Hematopoietic multipotent progenitor cell treated with erythropoietin and hydrocortisone succinate and interleukin-3 and kit ligand, for 15 days (in vitro differentiated cells): ENCODE data around the gene SPOCK1.

ENCODE experiments used
- DNase-seq: peaks from one replicate; pipeline ENCODE4 v3.0.0-alpha.2; 2015; ENCODE audit warnings: low spot score

SPOCK1 gene

DNA sequence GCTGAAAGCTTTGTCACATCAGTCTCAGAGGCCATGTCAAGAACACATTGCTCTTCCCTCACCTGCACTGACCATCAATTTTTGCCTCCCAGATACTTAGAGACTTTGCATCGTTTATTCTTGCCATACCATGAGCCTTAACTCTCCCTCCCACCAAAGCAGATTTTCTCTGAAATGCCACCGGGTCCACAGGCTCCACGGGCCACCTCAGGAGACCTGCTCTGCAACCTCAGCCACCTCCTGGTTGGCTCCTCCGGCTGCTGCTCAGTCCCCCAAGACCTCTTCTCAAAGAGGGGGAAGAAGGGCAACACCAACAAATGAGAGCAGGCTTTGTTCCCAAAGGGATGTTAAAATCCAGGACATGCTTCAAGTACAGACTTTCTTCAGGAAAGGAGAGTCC lies 400.5 kb downstream of the SPOCK1 start:
- DNase-seq: no peak

DNA sequence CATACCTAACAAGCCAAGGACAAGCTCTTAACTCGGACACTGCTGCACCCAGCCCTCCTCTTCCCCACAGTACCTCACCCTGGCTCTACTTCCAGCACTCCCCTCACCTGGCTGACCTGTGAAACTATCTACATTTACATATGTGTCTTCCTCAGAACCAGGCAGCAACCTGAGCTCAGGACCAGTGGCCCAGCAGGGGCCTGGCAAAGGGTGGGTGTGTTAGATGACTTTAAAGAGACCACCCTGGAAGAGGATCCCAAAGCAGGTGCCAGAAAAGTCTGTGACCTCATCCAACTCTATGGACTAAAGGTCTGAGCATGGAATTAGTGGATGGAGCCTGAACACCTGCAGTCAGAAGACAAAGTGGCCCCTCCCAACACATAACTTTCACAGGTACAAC lies 400.9 kb downstream of the SPOCK1 start:
- no peak for DNase-seq

DNA sequence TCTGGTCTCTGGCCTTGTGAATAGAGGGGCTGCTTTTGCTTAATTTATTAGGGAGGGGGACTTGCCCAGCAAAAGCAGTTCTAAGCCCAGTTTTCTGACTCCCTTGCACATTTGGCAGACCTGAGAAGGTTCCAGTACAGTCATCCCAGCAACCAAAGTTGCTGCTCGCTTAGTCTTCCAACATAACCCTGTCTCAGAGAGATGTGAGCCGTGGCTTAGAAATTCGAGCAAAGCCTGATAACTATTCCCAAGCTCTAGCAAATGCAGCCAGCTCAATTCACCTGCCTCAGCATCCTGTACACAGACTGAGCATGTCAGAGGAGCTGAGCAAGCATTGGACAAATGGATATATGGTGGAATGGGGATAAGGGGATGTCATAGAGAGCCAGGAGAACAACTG lies 401.9 kb downstream of the SPOCK1 start:
- no peak for DNase-seq

DNA sequence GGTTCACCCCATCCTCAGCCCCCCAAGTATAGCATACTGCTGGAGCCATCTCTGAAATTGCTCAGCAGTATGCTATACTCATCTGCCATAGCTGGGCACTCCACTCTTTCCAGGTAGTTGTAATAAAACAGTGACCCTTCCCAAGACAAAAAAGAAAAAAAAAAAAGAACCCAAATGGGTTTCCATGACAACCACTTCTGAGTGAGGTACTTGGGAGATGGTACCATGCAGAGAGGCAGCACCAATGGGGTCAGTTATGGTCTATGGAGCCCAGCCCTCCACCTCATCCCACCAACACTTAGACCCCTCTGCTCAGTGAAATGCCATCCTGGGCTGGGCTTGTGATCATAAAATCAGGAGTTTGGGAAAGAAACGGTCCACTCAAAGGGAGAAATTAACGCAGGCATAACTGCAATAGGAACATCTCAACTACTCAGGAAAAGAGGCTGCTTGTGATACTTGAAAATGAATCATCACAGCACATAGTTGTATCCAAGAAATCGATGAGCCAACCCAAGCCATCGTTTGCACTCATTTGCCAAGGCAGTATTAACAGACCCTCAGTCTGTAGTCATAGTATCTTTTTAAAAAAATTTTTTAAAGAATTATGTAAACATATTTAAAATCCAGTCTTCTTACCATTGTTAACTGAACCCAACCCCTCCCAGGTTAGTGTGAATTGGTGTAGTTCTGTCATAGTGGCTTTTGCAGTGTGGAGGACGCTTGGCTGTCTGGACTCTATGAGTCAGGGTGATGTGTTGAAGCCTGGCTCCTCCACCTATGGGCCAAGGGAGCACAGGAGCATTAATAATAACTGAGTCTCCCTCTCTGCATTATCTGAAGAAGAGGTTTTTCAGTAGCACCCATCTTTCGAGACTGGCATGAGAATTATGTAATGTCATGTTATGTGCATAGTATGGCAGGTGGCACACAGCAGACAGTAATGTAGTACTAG lies 402.7 kb downstream of the SPOCK1 start:
- DNase-seq: no peak

DNA sequence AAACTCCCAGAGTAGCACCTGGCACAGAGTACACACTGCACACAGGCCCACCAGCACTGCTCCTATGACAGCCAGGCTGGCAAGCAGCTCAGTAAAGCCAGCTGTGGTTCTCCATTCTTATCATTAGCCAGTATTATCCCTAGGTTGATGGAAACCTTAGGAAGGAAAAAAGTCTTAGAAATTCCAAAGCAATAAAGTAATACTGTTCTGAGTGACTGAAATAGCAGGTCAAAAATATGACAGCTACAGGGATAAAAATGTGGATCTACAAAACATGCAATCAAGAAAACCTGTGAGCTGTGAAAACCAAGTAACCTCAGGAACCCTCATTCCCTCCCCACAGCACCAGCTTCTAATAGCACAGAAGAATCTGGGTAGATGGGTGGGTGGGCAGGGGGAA lies 403.5 kb downstream of the SPOCK1 start:
- no peak for DNase-seq

DNA sequence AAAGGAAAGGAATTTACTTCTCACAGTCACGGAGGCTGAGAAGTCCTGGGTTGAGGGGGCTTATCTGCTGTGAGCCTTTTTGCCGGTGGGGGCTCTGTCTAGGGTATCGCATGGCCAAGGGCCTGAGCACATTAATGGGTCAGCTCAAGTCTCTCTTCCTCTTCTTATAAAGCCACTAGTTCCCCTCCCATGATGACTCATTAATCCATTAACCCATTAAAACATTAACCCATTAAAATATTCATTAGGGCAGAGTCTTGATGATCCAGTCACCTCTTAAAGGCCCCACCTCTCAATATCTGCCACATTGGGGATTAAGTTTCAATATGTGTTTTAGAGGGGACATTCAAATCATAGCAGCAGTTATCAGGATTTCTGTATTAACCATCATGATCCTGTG lies 406.3 kb downstream of the SPOCK1 start:
- no peak for DNase-seq

DNA sequence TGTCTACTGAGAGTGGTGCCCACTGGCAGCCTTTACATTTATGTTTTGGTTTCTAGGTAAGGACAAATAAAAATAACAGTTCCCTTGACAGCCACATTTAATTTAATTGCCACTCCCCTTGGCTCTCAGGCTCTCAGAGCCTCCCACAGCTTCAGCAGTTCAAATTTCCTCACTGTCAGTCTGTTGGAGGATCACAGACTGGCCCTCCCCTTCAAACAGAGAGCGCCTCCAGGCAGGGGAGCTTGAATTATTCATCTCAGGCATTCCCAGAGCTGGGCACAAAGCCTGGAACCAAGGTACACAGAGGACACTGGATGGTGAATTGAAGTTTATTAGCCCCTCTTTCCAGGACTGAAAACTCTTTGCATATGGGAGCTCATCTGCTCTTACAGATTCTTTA lies 407.7 kb downstream of the SPOCK1 start:
- no peak for DNase-seq

DNA sequence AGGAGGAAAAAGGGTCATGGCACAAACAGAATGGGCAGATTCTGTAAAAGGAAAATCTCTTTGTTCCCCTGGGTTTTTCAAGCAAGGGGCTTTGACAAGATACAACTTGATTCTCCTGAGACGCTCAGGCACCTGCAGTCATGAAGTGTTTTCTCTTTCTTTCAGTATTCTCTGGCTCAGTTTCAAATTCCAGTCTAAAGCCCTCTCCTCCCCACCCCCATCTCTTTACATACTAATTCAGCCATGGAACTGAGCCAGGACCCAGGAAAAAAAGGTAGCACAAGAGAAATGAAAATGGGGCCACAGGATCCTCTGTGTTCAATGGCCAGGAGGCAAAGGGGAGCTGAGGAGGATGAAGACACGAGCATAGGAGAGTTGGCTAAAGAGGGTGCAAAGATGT lies 408.4 kb downstream of the SPOCK1 start:
- no peak for DNase-seq

DNA sequence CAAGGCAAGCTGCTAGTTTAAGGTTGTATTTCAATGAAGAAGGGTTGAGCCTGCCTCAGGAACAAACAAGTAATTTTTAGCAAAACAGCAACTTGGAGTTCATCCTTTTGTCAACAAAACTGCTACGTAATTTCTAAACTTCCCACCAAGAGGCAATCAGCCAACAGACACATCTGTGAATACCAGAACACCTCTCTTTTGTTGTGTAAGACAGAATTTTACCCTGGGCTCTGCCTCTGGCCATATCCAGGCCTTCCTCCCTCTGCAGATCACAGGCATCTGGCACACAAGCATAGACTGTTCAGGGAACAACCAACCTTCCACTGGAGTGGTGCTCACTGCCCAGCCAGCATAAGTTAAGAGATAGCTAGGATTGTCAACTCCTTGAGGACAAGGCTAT lies 409.0 kb downstream of the SPOCK1 start:
- DNase-seq: no peak

DNA sequence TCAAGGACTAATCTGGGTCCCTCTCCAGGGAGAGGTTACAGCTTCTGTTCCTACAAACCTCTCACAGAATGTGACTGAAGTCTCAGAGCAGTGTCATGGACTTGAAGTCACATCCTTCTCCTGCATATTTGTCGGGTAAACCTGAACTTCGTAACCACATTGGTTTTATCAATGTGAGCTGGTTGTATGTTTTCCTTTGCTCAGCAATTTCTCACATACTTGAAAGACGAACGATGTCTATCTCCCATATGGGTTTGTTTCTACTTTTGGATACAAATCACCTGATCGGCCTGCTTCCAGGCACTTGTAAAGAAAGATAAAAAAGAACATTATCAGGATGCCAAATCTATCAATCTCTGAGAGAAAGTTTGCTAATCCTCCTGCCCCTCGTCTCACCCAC lies 411.0 kb downstream of the SPOCK1 start:
- DNase-seq: no peak

DNA sequence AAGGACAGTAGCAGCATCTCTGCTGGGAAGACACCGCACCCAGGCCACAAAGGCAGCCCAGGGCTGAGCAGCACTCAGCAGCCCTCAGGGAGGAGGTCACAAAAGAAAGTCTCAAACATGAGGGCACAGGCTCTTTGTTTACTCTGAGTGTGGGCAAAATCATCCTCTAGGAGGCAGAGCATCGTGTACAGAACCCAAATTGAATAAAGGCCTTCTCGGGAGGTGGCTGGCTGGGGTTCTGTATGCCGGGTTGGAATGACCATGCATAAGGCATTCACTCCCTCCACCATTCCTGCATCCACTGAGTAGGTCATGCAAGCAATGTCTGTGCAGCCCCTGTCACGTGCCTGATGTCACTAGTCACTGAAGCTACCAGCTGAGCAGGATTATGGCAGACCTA lies 412.8 kb downstream of the SPOCK1 start:
- no peak for DNase-seq

DNA sequence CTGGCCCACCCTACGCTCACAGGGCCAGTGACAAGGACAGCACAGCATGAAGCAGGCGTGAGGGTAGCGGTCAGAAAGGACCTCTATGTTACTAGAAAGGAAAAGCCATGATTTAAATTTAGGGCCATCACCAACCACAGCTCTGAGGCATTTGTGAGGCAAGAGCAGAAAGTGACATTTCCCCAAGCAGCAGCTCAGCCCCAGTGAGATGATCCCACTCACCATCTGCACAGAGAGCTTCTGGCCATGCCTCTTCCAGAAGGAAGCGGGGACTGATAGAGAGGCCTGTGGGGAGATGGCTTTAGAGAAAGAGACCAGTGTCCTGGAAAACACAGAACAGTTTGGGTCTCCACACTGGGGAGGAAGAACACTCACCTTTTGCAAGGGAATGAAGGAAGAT lies 413.9 kb downstream of the SPOCK1 start:
- no peak for DNase-seq

DNA sequence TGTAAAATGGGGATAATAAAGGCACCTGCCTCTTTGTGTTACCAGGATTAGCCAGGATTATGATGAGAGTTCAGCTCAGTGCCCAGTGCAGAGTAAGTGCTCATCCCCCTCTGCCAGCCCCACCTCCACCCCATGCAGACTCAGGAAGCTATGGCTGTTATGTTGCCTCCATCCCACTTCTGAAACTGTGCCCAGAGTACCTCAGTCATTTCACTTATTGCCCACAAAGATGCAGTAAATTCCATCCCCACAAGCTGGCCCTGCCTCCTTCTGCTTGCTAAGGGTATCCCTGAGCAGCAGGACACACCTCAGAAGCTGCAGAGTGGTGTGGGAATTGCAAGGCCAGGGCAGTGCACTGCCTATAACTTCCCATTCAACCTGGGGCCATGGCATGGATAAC lies 415.1 kb downstream of the SPOCK1 start:
- no peak for DNase-seq

DNA sequence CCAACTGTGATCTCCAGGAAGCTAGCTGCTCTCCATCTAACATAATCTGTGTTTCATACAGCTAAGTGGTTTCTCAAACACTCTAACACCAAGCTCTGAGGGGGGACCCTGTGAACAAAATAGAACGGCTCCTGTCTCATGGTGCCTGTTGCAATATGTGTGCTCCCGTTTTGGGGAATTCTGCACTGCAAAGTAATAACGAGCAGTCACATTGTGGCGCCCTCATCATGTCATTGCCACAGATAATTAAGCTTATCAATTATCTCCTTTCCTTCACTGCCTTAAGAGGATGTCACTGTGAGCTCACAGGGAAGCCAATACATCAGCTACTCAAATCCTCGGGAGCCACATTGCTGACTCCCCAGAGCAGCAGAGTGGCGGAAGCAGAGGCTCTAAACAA lies 416.2 kb downstream of the SPOCK1 start:
- DNase-seq: no peak

DNA sequence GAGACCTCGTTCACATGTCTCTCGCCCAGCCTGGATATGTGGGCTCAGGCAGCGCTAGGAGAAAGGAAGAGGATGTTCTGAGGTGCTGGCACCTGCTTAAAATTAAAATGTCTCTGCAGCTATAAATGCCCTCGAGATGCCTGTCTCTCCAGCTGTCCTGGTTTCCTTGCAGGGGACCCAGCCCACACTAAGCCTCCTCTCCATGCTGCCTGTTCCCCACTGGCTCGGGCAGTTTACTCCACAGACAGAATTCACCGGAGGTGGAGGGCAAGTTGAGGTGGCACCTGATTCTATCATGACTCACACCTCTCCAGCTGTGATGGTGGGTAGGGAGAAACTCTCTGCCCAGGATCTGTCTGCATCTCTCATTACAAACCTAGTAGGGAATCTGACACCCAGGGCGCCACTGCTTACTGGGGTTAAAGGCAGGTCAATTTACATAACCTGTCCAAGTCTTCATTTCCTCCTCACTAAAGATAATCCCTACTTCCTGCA lies 420.9 kb downstream of the SPOCK1 start:
- DNase-seq: no peak

DNA sequence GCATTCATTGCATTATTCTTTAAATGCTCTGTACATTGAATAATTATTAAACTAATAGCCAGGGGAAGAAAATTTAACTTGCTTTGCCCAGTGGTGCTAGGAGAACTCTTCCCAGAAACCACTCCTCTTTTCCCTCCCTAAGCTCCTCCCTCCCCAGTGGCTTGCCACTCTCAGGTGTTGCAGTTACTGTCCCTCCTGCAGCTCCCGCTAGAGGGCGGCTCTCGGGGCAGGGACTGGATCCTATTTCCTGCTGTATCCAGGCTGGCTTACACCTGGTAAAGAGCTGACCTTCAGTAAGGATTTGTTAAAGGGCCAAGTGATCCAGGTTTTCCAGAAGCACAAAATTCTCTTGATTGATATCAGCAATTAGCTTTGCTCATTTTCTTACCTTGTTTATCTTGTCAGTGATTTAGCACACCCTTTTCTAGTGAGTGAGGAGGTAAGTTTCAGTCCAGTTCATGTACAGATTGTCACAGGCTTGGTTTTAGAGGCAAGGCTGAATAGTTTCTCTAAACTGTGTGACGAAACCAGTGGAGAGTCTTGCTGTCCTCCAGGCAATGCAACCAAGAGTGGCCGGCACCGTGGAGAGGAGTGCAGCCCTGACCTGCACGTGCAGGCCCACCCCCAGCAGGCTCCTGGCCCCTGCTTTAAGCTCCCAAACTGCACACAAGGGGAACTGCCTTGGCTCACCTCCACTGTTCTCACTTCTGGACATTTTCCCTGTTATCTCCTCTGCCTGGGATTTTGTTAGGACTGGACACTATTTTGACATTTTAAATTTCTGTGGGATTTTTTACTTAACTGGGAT lies 423.8 kb downstream of the SPOCK1 start:
- DNase-seq: peak; percentile 14

DNA sequence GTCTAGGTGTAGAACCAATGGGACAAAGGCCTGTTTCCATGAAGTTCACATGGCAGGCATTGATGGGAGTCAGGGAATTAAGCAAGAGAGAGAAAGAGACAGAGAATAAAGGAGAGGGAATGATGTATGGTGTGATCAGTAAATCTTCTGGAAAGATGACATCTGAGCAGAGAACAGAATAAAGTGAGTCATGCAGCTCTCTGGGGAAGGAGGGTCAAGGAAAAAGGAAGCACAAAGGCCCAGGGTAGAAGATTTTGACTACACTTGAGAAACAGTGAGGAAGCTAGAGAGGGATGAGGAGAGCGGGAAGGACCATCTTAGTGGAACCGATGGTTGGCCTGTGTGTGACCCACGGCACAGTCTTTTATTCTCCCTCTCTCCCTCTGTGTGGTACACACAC lies 425.9 kb downstream of the SPOCK1 start:
- DNase-seq: no peak

DNA sequence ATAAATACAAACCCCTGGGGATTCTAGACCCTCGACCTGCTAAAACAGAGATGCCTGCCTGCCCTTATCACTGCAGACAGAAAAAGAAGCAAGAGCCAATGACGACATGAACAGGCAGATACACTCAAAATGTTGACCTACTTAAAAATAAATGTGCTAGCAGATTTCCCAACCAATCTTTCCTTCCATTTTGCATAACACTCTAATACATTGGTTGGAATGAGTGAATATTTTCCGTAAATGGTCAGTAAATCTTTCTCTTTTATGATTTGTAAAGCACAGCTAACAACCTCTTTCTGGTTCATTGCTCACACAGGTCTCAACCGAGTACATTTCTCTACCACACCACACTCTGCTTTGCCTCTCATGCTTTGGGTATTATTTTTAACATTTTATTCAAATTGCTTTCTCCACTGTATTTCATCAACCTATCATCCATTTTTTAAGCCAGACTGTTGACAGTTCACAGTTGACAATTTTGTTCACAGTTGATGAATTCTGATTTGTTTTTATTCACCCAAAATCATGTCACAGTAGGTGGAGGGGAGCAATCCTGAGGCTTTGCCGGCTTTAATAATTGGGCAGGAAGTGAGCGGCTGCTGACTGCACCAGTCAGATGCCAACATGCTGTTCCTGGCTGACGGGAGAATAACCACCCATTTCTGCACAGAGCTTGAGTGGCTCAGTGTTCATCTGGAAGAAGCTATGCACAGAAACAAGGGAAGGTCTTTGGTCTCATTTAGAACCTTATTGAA lies 426.6 kb downstream of the SPOCK1 start:
- no peak for DNase-seq

DNA sequence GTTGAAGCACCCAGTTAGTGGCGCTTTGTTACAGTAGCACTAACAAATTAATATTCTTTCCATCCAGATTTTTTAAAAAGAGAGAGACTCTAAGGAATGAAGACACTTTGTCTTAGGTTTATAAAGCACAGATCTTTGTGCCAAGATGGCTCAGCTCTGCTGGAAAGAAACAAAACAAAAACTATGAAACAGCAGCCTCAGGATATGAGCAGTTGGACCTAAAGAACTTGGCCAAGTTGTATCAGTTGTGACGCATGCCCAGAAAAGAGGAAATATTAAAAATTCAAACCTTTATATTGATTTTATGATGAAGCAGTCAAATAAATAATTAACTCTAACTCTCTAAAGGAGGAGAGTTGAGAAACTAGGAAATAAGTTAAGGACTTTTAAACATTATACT lies 427.2 kb downstream of the SPOCK1 start:
- DNase-seq: no peak

DNA sequence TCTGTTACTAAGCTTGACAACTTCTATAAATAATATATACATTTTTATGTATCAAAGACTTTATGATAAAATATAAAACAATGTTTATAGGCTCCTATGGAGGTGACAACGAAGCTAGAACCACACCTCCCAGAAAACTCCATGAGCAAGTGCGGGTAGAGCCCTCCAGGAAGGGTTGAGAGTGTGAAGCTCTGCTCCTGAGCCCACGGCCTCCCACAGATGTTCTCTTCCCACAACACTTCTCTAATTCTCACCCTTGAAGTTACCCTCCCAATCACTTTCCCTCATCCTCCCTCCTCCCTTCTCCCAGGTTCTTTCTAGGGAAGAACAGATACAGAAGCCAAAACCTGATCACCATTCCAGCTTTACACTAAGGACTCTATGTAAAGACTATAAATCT lies 427.6 kb downstream of the SPOCK1 start:
- no peak for DNase-seq

DNA sequence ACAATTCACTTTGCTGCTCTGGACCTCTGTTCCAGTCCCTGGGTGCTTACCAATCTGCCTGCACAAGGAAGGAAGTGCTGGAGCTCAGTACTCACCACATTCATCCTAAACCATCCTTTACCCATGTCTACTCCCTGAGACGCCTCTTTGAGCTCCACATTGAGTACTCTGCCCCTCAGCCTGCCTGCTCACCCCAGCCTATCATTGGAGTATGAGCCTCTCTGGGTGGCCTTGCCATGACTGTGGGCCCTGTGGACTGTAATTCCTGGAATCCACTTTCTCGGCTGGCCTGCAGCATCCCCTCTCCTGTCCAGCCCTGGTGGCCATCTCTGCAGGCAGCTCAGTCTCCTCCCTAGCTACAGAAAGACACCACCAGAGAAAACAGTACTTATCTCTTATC lies 428.6 kb downstream of the SPOCK1 start:
- DNase-seq: no peak

DNA sequence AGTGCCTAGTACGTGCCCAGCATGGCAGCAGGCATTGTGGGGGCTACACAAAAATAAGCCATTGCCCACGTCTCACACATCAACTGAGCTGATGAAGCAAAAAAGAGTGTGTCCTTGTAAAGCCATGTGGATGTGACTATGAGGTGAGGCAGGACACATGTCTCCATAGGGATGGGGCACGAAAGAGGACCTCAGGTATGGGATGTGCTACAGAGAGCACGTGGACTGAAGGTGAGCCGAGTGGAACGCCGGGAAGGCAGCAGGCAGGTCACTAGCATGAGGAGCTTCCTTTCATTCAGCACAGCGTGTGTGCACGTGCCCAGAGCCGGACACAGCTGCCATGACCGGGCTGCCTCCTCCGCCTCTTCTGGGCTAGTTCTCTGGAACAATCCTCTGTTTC lies 429.8 kb downstream of the SPOCK1 start:
- no peak for DNase-seq
